Esophagus muscularis mucosa (tissue), 3 donors: ENCODE results near the gene NBEA.
"Not testable (repeated sequence)": the region's sequence is repeated elsewhere in the genome, so short reads cannot be mapped to it uniquely, and the experiment has no call there.

Source experiments
- EP300 ChIP-seq: sonication (generic); formaldehyde crosslinking; IDR thresholded peaks from one replicate; pipeline ENCODE4 v1.6.1; 2017; ENCODE audit warnings: antibody characterized with exemption
- POLR2AphosphoS5 ChIP-seq, 2 donors: sonication (generic); formaldehyde crosslinking; IDR thresholded peaks; one replicate each; pipeline ENCODE4 v1.6.1; 2017; ENCODE audit warnings: antibody characterized with exemption in 2 of 2

GRCh38 chr13:34969539-34969938 lies 27.5 kb downstream of the NBEA start:
- TF ChIP-seq EP300; POLR2AphosphoS5 (IDR thresholded peaks at IDR 0.05): not testable (repeated sequence)
